Tongue (tissue), 2 donors: ENCODE results near the gene GPR142. TPM values are rescaled to one million over a fixed set of nuclear protein-coding genes. Genes with fewer than 3 reads are reported as not detected.
A peak's percentile ranks its signal among the peaks of the same experiment; 100 is the strongest.

Experiments
- DNase-seq: peaks from one replicate; pipeline ENCODE4 v3.0.0-alpha.2; 2015
- total RNA-seq: library from RNA; depleted of rRNA; stranded (reverse); fragments of >200 nt; gene quantifications from one replicate; pipeline ENCODE4 v1.2.3, GENCODE V29; 2014

GPR142 gene, protein sequence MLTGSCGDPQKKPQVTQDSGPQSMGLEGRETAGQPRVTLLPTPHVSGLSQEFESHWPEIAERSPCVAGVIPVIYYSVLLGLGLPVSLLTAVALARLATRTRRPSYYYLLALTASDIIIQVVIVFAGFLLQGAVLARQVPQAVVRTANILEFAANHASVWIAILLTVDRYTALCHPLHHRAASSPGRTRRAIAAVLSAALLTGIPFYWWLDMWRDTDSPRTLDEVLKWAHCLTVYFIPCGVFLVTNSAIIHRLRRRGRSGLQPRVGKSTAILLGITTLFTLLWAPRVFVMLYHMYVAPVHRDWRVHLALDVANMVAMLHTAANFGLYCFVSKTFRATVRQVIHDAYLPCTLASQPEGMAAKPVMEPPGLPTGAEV
- not detected for total RNA-seq

DNA sequence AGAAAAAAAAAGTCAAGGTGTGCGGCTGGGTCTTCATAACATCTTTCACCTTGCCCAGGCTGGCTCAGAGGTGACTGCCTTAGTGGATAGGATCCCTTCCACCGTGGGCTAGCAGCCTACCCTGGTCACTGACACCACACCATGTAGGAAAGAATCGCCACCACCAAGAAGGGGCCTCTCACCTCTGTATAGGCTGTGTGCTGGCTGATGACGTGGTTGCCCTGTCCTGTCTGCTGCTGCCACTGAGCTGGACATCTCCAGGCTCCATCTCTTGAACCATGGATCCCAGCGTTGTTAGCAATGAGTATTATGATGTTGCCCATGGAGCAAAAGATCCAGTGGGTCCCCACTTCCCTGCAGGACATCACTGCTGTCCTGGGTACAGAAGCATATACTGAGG is at the start of gene GPR142:
TSS of gene GPR142 (plus strand) at position 301 of the 400 bp plus-strand sequence. CDS start 2,035 bp downstream, outside the sequence.
- DNase-seq: no peak

- DNase-seq: no peak
Observed at GRCh38 chr17:74318391-74318790, 48.9 kb upstream of the GPR142 start.

DNA sequence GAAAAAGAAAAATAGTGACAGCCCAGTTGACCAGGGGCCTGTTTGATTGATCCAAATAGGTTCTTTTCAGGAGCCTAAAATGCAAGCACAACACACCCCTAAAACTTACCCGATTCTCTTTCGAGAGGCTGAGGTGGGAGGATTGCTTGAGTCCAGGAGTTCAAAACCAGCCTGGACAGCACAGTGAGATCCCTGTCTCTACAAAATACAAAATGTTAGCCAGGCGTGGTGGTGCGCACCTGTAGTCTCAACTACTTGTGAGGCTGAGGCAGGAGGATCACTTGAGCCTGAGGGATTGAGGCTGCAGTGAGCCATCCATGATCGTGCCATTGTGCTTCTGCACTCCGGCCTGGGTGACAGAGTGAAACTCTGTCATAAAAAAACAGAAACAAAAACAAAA is 42.8 kb upstream of the GPR142 start:
- DNase-seq: no peak

- DNase-seq: no peak
Observed at GRCh38 chr17:74325376-74325742, 41.9 kb upstream of the GPR142 start.

DNA sequence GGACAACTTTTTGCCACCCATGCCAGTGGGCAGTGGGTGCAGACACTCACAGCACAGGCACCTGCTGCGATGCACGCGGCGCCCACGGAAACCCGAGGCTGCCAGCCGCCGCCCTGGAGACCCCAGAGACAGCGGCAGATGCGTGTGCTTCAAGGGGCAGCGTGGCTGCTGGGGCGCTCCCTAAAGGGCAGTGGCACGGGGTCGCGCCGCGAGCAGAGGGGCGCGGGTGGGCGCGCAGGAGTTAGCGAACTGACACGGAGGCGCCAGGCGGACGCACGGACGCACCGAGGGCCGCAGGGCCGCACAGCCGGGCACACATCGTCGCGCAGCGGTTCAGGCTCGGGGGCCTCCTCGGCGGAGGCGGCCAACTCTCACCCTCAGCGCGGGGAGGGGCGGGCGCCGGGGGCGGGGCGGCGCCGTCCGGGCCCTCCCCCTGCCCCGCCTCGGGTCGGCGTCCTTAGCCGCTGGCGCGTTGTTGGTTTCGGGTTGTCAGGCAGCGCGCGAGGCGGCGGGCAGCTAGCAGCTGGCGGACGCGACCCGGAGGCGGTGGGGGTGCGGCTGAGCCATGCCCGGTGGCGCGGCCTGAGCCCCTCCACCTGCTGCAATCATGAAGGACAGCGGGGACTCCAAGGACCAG is 41.4 kb upstream of the GPR142 start, which contains the start of gene KIF19:
TSS of gene KIF19 (plus strand) at position 484 of the 637 bp plus-strand sequence. CDS start at position 608, 124 bp downstream.
- peak; percentile 83 for DNase-seq

GRCh38 chr17:74326506-74326905 is 40.8 kb upstream of the GPR142 start:
- no peak for DNase-seq

- DNase-seq: no peak
Observed at GRCh38 chr17:74328487-74328886, 38.8 kb upstream of the GPR142 start.

GRCh38 chr17:74329378-74329777 is 37.9 kb upstream of the GPR142 start:
- no peak for DNase-seq

GRCh38 chr17:74330446-74330845 is 36.9 kb upstream of the GPR142 start:
- no peak for DNase-seq

DNA sequence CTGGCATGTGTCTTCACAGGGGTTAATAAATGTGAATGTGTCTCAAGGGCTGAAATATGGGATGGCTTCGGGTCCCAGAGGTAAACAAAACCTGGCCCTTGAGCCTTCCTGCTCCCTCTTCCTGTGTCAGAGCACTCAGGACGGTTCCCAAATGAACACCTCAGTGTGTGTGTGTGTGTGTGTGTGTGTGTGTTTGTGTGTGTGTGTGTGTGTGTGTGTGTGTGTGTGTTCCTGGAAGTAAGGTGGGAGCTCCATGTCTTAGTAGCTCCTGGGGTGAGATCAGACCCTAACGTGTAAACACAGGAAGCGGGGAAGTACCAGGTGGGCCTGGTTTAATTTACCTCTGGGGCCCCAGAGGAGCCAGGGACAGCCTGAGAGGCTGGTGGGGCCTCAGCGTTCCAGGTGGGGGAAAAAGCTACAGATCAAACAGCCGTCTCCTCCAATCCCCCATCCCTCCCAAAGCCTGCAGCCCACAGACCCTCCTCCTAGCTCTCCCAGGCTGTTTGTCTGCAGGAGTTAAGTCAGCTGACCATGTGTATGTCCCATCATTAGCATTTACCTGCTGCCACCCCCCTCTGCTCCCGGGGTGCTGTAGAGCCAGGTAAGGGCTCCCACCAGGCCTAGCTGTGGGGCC is 35.2 kb upstream of the GPR142 start:
- DNase-seq: no peak

- DNase-seq: peak; percentile 82
Observed at GRCh38 chr17:74332763-74333283, 34.5 kb upstream of the GPR142 start.

- no peak for DNase-seq
Observed at GRCh38 chr17:74334393-74335039, 32.8 kb upstream of the GPR142 start.

DNA sequence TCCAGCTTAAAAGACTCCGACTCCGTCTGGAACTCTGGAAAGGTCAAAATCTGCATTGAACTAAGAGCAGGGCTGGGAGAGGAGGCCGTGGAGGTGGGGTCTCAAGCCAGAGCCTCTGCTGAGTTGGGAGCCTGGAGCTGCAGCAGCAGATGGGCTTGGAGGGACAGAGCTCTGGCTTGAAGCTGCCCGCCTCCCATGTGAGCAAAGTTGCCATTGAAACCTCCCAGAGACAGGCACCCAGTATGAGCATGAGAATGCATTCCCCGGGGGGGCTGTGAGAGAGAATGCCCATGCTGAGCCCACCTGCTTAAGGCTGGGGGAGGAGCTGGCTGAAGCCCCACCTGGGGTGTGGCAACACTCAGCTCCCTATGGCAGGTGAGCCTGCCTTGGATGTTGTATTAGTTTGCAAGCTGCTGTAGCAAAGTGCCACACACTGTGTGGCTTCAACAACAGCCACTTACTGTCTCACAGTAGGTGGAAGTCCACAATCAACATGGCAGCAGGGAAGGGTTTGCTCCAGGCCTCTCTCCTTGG is 31.7 kb upstream of the GPR142 start:
- no peak for DNase-seq

- DNase-seq: no peak
Observed at GRCh38 chr17:74336307-74336706, 31.0 kb upstream of the GPR142 start.

GRCh38 chr17:74337834-74338500 is 29.3 kb upstream of the GPR142 start:
- peak; percentile 73 for DNase-seq

GRCh38 chr17:74339537-74340195 is 27.6 kb upstream of the GPR142 start:
- no peak for DNase-seq

GRCh38 chr17:74340470-74341023 is 26.8 kb upstream of the GPR142 start:
- DNase-seq: peak; percentile 47

GRCh38 chr17:74342224-74342623 is 25.1 kb upstream of the GPR142 start:
- DNase-seq: no peak

DNA sequence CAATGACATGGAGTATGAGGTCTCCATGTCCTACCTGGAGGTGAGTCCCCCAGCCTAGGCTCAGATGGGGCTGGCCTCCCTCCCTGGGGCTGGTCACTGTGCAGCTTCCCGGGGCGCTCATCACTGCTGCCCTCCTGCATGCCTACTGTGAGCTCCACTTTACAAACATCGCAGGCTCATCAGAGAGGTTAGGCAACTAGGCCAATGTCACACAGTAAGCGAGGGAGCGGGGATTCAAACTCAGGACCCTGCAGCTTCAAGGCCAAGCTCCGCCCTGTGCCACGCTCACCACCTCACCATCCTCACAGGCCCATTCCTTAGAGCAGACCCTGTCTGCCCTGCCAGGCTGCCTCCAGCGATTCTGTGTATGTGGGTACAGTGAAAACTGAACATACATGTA is 24.2 kb upstream of the GPR142 start:
- DNase-seq: no peak

GRCh38 chr17:74343526-74344284 is 23.6 kb upstream of the GPR142 start:
- DNase-seq: no peak
